ENCODE data around the gene SHBG. TPM values are rescaled to one million over a fixed set of nuclear protein-coding genes. Genes with fewer than 3 reads are reported as not detected.

The SHBG gene
- total and polyA plus RNA-seq, 2 of the 4 experiments (the other 2 are of a cell fraction): 0.36 to 0.38 TPM

GRCh38 chr17:7614425-7615264 is 15.3 kb upstream of the SHBG start, which contains the start of gene FXR2:
TSS of gene FXR2 (minus strand) at chr17:7614897. CDS start at chr17:7614532, 365 bp downstream.
- Histone ChIP-seq H3K14ac (replicated peaks; ENCODE audit: low read depth, low read length) (peak within 1 kb of the TSS; percentile 73), H3K18ac (ENCODE audit: low read depth, low read length) (peak within 1 kb of the TSS; percentile 6; the same call in 1 of the 2 replicates), H3K4ac (ENCODE audit: low read depth, low read length) (peak within 1 kb of the TSS; percentile 85), H4K91ac (ENCODE audit: insufficient read depth, low read depth, low read length) (peak within 1 kb of the TSS; percentile 40), H2AFZ (replicated peaks; ENCODE audit: low read length, poor library complexity) (peak within 1 kb of the TSS; percentile 96), H3K9me1 (ENCODE audit: insufficient read depth, low read length) (peaks cover 16% of the 10 kb centered on the region), H3K23ac (ENCODE audit: low read depth, low read length) (peak within 1 kb of the TSS; percentile 14), H2BK120ac (ENCODE audit: low read depth, low read length) (peak within 1 kb of the TSS; percentile 30; the same call in 1 of the 2 replicates), H2AK5ac (ENCODE audit: low read depth, low read length) (peak within 1 kb of the TSS; percentile 33), H3K56ac (ENCODE audit: extremely low read depth, insufficient read depth, low read length) (peak within 1 kb of the TSS; percentile 44), H3K9ac (ENCODE audit: low read depth, low read length) (peak within 1 kb of the TSS; percentile 79), H3K27ac (ENCODE audit: insufficient read depth, low read length) (peak within 1 kb of the TSS; percentile 75), H3K9me3 (ENCODE audit: control insufficient read depth, insufficient read depth, low read length) (no peaks in the 10 kb centered on the region), H2BK20ac (ENCODE audit: low read depth, low read length) (no peak within 1 kb of the TSS), H2BK15ac (ENCODE audit: low read depth, low read length) (peak within 1 kb of the TSS; percentile 18; the same call in 1 of the 3 replicates), H2BK5ac (ENCODE audit: low read depth, low read length, poor library complexity, severe bottlenecking) (peak within 1 kb of the TSS; percentile 67), H3K79me1 (ENCODE audit: low read depth in 1 of 2, low read length in 2 of 2) (peaks cover 30 to 43% of the 10 kb centered on the region in 2 experiments), H3K27me3 (ENCODE audit: control insufficient read depth, insufficient read depth, low read length) (no peaks in the 10 kb centered on the region), H4K5ac (ENCODE audit: low read depth, low read length) (peak within 1 kb of the TSS; percentile 54), H3K4me2 (ENCODE audit: low read depth, low read length) (peak within 1 kb of the TSS; percentile 89), H3K4me1 (ENCODE audit: control insufficient read depth, insufficient read depth, low read length) (peaks cover 7% of the 10 kb centered on the region), H4K20me1 (ENCODE audit: insufficient read depth, low read length) (peaks cover 40% of the 10 kb centered on the region), H2AK9ac (replicated peaks; ENCODE audit: low read depth, low read length, poor library complexity) (peak within 1 kb of the TSS; percentile 89), H4K8ac (ENCODE audit: low read depth in 2 of 2, low read length in 2 of 2) (peak within 1 kb of the TSS; percentile 44 to 97), H3K4me3 (ENCODE audit: insufficient read depth, low read depth, low read length) (peak within 1 kb of the TSS; percentile 78), H3K36me3 (ENCODE audit: control insufficient read depth, insufficient read depth, low read length) (peaks cover 4% of the 10 kb centered on the region; the same call in 1 of the 2 replicates)
- ChIA-PET POLR2A (ENCODE audit: unreplicated experiment) (interaction anchor here (0.5 to 1.3 kb wide), 5 partner anchors 10 to 71 kb away, joined by 3 to 8 read pairs (median 3); partner anchors contain the start of gene MPDU1), CTCF (interaction anchor here (0.6 to 2.2 kb wide), 5 partner anchors 13 to 499 kb away, joined by 3 to 14 read pairs (median 5); partner anchors contain the start of genes SAT2 and TP53)
- dilution Hi-C loops (cut with HindIII; ENCODE audit: low sequenced_read_pairs, unreplicated experiment) (no loop called here), in situ Hi-C loops (cut with MboI; ENCODE audit: low sequenced_read_pairs) (no loop called here), intact Hi-C loops (cut with micrococcal nuclease) (loop anchor here (2.0 kb wide), 1 partner anchor 72 kb away; the partner anchor contains the start of gene TP53)
- DNase-seq: peak; percentile 100
- 0% methylated on average over 33 of the region's 93 CpGs; no CpG with 5 or more reads in 1 of the 2 experiments for WGBS, 2 experiments (ENCODE audit: extremely low coverage in 2 of 2, insufficient read length in 1 of 2)
- BruUV-seq (replicated peaks): no TSS peak
- ATAC-seq (ENCODE audit: low read depth): peak; percentile 96
- 0 out of 2 replicates have a peak, but pooled peaks have one; percentile 5 for TF ChIP-seq SMC3 (IDR thresholded peaks at IDR 0.05; ENCODE audit: low read depth, low read length)
- no peak for TF ChIP-seq RCOR1 (IDR thresholded peaks at IDR 0.05; ENCODE audit: insufficient replicate concordance, low read length)
- no peak for TF ChIP-seq CHD1 (IDR thresholded peaks at IDR 0.05; ENCODE audit: low read depth, low read length)
- TF ChIP-seq USF2 (IDR thresholded peaks at IDR 0.05; ENCODE audit: low read depth, low read length): no peak
- TF ChIP-seq NFE2L2 (IDR thresholded peaks at IDR 0.05; ENCODE audit: low read depth, low read length): no peak
- TF ChIP-seq RAD21 (IDR thresholded peaks at IDR 0.05; ENCODE audit: low read length): peak; percentile 37
- no peak; the same call in 1 of the 2 replicates for TF ChIP-seq FOS (IDR thresholded peaks at IDR 0.05; ENCODE audit: low read depth, low read length)
- peak; percentile 55; the same call in 1 of the 2 replicates for TF ChIP-seq BHLHE40 (IDR thresholded peaks at IDR 0.05; ENCODE audit: low read depth, low read length)
- TF ChIP-seq CTCF (conservative IDR thresholded peaks at IDR 0.05; ENCODE audit: low read depth, low read length): peak; percentile 87
- TF ChIP-seq MXI1 (IDR thresholded peaks at IDR 0.05; ENCODE audit: borderline replicate concordance, low read depth, low read length): no peak
- TF ChIP-seq ELK1 (IDR thresholded peaks at IDR 0.05; ENCODE audit: borderline replicate concordance, low read depth, low read length): no peak
- peak; percentile 68 for TF ChIP-seq POLR2A (IDR thresholded peaks at IDR 0.05; ENCODE audit: low read depth, low read length)
- TF ChIP-seq RFX5 (IDR thresholded peaks at IDR 0.05; ENCODE audit: low read depth, low read length): peak; percentile 43; the same call in 1 of the 2 replicates
